HG03064 (cell line): ENCODE results near the gene SCAMP2.
A peak's percentile ranks its signal among the peaks of the same experiment; 100 is the strongest.
"Not testable (repeated sequence)": the region's sequence is repeated elsewhere in the genome, so short reads cannot be mapped to it uniquely, and the experiment has no call there.

Experiments
- ATAC-seq: cut with Tn5 transposase; IDR thresholded peaks from one replicate; pipeline ENCODE4 v1.9.1; 2021; ENCODE audit warnings: low read depth; ENCODE audit not compliant: unreplicated experiment

The SCAMP2 gene

DNA sequence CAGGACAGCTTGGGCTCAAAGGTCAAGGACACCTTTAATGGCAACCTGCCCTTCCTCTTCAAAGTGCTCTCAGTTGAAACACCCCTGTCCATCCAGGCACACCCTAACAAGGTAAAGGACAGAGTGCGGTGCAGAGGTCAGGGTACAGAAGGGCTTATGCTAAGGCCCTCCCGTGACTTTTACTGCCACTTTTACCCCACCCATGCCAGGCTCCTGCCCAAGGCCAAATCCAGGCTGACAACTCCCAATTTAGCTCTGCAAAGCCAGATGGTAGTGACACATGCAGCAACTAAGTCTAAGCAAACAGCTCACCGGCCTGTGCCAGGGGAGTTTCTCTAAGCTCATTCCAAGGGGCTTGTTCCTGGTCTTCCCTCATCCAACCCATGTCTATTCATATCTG is 18.3 kb upstream of the SCAMP2 start:
- no peak for ATAC-seq

DNA sequence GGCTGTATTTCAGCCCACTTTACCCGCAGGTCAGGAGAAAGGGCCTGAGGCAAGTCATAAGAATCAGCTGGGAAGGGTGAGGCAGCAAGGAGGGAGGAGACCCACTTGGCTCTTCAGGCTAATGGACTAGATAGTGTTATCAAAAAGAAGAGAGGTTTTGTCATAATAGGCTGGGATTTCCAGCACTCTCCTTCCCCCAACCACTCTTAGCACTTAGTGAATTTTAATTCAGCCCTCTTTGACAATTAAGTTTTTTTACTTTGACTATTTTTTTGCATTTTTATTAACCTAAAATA is 17.4 kb upstream of the SCAMP2 start:
- ATAC-seq, result no peak

DNA sequence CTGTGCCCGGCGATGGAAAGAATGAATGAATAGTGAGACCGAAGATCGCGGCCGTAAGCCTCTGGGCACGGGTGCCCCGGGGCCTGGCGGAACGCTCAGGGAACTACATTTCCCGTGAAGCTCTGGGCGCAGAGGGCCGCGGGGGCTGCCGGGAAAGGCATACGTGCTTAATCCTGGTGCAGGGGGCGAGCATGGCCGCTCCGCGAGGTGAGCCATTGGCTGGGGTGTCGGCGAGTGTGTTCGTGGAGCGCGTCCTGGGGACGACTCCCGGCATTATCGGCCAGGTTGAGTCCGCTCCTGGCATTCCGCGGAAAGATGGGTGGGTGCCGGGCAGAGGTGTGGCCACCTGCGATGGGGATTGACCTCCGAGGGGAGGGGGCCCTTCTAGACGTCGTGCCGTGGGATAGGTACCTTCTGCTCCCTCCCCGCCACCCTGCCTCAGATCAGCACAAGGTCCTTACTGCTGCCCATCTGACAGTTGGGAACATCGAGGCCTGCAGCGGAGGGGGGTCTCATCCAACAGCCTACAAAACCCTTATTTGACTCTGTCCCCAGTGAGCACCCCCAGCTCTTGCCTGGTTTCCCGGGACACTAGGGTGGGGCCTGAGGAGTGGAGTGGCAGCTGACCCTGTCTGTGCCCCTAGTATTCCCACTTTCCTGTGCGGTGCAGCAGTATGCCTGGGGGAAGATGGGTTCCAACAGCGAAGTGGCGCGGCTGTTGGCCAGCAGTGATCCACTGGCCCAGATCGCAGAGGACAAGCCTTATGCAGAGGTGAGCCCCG is 16.9 kb upstream of the SCAMP2 start, which contains the start of gene MPI:
Gene MPI (plus strand): TSS at position 160 of the 782 bp plus-strand sequence. CDS start 32 bp downstream, at position 192.
- peak; percentile 77 for ATAC-seq

DNA sequence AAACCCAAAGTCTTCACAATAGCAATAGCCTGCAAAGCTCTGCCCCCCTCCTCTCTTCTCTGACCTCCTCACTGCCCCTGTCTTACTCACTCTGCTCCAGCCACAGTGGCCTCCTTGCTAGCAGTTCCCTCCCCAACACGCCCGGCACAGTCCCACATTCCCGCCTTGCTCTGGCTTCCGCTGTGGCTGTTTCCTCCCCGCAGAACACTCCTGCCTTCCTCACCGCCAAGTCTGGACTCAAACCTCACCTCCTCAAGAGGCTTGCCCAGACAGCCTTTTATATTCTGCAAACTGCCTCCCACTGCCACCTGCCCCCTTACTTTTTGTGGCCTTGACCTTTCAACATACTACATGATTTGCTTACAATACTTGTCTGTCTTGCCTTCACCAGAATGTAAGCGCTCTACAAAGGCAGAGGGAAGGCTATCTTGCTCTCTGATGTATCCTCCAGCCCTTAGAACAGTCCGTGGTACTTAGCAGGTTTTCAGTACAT is 16.3 kb upstream of the SCAMP2 start:
- no peak for ATAC-seq

DNA sequence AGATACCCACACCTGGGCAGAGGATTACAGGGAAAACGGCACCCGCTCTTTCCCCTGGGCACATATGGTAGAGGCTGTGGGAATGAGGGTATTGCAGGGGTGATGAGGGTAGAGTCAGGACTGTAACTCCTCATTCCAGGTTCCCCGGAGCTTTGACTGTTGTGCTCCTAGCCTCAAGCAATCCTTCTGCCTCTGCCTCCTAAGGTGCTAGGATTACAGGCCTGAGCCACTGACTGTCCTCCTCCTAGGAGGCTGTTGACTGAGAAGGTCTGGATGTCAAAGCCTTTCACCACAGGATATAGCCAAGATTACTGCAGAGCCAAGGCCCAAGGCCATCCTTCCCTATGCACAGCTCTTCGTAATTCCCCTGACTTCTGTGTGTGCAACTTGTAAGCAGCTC is 15.6 kb upstream of the SCAMP2 start:
- no peak for ATAC-seq

DNA sequence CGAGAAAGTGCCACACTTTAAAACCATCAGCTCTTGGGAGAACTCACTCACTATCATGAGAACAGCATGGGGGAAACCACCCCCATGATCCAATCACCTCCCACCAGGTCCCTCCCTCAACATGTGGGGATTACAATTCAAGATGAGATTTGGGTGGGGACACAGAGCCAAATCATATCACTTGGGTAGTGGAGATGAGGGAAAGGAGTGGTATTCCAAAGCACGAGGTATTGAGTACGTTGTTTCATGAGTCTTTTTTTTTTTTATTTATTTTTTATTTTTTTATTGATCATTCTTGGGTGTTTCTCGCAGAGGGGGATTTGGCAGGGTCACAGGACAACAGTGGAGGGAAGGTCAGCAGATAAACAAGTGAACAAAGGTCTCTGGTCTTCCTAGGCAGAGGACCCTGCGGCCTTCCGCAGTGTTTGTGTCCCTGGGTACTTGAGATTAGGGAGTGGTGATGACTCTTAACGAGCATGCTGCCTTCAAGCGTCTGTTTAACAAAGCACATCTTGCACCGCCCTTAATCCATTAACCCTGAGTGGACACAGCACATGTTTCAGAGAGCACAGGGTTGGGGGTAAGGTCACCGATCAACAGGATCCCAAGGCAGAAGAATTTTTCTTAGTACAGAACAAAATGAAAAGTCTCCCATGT is 14.5 kb upstream of the SCAMP2 start:
- ATAC-seq, result not testable (repeated sequence)

DNA sequence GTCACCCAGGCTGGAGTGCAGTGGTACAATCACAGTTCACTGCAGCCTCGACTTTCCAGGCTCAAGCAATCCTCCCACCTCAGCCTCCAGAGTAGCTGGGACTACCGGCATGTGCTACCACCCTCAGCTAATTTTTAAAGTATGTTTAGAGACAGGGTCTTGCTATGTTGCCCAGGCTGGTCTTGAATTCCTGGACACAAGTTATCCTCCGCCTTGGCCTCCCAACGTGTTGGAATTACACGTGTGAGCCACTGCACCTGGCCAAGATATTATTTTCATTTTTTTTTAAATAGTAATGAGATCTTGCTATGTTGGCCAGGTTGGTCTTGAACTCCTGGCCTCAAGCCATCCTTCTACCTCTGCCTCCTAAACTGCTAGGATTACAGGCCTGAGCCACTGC is 12.3 kb upstream of the SCAMP2 start:
- ATAC-seq, result no peak

DNA sequence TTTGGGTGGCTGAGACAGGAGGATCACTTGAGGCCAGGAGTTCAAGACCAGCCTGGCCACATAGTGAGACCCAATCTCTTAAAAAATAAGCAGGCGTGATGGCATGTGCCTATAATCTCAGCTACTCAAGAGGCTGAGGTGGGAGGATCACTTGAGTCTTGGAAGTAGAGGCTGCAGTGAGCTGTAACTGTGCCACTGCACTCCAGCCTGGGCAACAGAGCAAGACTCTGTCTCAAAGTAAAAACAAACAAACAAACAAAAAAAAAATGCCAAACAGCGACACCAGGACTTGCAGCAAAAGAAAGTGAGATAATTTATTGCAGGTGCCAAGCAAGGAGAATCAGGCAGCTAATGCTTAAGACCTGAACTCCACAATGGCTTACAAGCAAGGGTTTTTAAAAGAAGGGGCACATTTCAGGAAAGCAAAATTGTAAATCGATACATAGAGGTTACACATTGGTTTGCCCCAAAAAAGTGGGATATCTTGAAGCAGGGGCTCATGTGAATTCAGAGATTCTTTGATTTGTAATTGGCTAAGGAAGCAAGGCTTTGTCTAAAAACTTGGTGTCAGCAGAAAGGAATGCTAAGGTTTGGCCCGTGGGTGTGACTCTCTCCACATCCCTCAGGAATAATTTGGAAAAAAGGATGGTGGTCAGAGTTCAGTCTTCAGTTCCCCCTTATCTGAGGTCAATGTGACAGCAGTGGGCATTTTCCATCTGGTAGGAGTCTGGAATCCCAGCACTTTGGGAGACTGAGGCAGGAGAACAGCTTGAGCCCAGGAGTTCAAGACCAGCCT is 11.5 kb upstream of the SCAMP2 start:
- ATAC-seq, result no peak

DNA sequence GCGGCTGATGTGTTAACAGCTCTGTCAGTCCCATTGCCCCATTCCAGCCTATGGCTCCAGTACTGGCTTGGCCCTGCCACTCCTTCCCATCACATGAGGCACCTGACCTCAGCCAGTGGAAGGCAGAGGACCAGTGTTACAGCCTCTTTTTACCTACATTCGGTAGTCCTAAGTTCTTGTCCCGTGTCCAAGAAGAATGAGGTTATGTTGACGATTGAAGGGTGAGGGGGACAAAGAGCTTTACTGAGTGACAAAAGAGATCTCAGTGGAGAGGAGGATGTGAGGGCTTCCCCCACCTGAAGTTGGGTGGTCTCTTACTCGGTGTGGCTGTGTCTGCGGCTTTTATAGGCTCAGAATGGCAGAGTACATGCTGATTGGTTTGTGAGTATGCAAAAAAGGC is 9.4 kb upstream of the SCAMP2 start:
- no peak for ATAC-seq

DNA sequence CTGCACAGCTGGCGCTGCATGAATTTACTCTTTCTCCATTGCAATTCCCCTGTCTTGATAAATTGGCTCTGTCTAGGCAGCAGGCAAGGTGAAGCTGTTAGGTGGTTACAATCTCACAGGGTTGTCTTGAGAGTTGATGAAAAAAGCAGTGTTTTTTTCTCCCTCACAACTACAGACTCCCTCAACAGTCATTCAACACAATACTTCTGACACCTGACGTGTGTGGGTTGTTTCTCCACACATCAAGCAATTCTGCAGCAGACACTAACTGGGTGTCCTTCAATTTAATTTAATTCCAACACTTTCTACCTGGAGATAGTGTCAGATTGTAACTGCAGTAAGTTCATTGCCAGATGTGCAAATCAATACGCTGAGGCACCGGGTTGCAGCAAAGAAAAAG is 5.1 kb upstream of the SCAMP2 start:
- no peak for ATAC-seq

DNA sequence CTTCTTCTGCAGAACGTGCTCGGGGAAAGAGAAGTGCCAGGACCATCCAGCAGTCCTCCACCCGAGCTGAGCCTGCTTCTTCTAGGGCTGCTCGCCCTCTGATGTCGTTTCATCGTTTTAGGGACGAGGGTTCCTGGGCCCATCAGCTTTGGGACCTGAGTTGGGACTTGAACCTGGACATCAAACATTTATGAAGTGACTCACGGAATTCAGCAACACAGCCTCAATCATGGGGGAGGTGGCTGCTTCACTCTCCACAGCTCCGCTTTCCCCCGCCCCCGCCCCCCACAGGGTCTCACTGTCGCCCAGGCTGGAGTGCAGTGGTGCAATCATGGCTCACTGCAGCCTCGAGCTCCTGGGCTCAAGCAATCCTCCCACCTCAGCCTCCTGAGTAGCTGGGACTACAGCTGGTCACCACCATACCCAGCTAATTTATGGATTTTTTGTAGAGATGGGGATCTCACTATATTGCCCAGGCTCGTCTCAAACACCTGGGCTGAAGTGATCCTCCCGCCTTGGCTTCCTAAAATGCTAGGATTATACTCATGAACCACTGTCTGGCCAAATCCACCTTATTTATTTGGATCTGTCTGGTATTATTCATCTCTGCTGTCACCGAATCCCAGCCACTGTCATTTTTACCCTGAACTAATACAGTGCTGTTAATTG is 725 bp upstream of the SCAMP2 start:
- ATAC-seq, result no peak

DNA sequence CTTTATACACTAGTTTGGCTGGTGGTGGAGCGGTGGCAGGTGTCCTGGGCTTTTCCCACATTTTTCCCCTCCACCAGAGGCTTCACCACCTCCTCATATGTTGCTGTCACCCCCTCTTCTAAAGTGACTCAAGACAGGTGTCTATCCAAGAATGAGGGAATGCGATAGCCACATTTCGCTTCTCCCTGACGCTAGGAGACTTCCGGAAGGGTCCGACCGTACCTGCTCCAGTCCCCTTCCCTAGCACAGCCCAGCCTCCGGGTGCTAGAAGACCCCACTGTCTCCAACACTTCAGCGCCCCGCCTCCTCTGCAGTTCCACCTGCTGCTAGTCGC is 496 bp downstream of the SCAMP2 start:
- ATAC-seq, result no peak

DNA sequence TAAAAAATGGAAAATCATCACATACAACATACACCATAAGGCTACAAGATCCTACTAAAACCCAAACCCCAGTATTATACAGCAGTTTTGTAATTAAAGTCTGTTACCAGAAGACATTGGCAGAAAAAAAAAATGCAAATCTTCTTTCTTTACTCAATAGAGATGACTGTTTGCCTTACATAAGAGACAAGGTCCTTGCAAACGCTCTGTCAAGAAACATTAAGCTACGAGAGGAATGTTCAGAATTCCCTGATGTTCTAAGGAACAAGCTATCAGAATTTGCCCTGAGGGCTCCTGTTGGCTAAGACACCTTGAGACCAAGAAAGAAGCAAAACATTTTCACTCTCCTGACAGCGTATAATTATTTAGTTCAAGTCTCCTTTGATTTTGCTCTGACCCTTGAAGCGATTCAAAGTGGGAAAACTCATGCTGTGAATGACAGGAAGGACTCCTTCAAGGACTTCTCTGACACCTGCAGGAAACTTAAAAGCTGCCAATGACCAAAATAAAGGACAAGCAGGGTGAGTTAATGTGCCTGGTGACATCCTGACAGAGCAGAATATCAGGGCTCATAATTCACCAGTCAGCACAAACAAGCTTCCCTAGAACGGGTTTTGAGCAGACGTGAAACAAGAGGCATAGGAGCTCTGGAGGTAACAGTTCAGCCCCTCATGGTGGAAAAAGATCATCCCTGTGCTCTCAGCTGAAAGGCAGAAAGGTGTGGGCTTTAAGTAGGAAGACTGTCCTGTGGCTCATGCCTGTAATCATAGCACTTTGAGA is 2.5 kb downstream of the SCAMP2 start:
- ATAC-seq, result no peak

DNA sequence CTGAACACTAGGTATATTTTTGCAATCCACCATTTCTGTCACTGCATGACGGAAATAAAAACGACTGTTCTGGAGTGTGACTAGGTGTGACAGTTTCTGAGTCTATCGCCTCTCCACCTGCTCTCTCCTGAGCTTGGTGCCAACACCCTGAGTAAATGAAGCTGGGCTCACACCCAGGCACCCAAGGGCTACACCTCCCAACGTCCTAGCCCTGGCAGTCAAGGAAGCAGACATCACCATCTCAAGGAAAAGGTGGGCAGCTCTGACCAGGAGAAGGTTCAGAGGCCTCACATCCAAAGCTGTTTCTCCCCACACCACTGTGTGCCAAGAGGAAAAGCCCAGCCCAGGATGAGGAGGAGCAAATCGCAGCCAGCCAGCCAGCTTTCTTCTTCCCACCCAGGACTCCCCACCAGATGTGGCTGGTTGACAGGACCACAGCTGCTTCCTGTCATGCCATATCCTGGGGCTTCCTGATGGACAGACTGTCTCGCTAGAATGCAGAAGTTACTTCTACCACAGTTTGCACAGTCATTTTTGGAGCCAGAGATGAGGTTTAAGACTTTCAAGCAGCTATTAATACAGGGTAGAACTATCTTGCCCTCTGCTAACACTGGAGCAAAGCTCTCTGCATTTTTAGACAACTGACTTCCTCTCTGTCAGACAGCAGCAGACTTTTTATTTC is 3.3 kb downstream of the SCAMP2 start:
- ATAC-seq, result peak; percentile 52

DNA sequence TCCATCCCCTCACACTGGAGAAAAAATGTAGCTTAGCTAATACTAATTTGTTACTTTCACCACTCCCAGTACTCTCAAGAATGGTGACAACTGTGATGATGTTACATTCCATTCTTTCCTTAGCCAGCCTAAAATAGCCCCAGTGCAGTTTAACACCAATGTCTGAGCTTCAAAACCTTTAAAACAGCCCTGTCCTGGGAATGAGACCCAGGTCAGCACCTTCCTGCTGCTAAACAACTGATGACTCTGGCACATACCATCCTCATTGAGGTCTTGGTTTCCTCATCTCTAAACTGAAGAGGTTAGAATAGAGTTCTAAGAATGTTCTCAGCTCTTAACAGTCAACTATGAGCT is 3.8 kb downstream of the SCAMP2 start:
- no peak for ATAC-seq

DNA sequence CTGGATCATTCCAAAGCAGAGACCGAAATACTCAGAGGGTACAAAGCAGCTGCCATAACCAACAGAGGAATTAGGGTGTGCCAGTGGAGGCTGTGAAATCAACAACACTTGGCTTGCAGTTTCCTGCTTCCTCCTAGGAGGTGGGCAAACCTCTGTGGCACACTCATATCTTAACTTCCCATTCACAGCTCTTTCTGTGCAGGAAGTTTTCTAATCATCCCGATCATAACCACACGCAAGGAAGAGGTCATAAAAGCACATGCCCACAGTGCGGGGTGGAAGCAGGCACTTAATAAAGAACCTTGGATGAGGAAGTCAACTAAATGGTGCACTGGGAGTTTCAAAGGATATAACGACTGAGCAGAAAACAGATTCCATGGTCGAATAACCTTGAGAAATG is 5.1 kb downstream of the SCAMP2 start:
- ATAC-seq, result no peak

DNA sequence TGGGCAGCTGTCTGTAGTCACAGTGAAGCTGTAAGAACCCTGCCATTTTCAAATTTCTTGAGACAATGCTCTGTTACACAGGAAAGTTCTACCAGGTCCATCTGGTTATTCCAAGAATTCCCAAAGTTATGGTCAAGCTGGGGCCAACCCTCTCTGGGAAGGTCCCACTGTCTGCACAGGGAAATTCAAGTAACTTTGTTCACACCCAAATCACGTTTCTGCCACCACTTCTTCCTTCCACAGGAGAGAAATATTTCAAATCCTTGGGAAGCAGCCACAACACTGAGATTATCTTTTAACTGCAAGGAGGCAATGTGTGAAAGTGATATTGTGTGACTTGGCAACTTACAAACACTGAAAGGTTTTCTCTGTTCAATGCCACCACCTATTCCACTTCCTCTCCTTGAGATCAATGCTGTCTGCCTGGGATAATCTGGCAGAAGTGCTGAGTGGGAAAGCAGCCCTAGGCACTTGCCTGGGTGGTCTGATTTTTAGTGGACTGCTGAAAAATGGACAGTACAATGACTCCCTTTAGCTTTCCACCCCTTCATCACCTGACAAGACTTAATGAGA is 5.6 kb downstream of the SCAMP2 start:
- no peak for ATAC-seq

DNA sequence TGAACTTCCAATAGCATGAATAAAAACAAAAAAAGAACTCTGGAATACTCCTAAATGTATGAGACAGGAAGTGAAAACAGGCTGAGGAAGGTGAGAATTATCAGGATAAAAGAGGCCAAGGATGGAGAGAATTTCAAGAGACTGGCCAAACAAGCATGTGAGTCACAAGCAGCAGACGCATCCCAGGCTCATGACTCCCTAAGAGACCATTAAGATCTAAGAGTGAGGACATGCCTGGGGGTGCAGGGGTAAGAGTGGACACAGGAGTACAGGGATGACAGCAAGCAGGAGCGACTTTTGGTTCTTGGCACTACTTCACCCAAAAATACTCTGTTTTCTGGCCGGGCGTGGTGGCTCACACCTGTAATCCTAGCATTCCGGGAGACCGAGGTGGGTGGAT is 7.1 kb downstream of the SCAMP2 start:
- no peak for ATAC-seq

DNA sequence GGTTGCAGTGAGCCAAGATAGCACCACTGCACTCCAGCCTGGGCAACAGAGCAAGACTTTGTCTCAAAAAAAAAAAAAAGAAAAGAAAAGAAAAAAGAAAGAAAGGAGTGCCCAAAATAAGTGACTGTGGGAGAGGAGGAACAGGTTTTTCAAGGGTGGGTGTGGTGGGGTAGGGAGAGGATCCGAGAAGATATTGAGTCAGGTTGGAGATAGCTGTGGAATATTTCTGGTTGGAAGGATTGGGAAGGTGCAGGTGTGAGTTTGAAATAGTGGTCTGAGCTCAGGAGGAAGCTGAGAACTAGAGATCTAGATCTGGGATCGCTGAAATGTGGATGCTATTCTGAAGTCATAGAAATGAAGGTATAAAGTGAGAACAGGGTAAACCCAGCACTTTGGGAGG is 7.8 kb downstream of the SCAMP2 start:
- ATAC-seq, result no peak

DNA sequence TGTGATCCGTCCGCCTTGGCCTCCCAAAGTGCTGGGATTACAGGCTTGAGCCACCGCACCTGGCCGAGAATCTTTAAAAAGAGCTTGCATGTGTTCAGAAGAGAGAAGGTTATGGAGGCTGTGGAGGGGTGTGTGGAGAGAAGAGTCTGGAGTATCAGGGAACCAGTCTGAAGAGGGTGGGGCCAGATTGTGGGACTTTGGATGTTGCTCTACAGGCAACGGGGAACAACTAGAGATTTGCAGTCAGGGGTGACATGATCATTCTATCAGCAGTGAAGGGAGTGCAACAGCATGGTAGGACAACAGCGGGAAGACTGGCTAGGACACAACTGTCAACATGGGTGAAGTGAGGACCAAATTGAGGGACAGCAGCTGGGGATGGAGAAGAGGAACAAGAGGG is 8.9 kb downstream of the SCAMP2 start:
- ATAC-seq, result no peak
